ENCODE data around the gene PLCL1. TPM values are rescaled to one million over a fixed set of nuclear protein-coding genes. Genes with fewer than 3 reads are reported as not detected.

Gene PLCL1
- total and polyA plus RNA-seq, 2 donors from 2014 or later: 13.6 to 14.7 TPM

GRCh38 chr2:197784956-197785941 lies 19.1 kb upstream of the PLCL1 start, which contains the start of gene BOLL:
Gene BOLL, minus strand, starts transcription at chr2:197785319. Its CDS starts 3,469 bp downstream, at chr2:197781850.
- no peak within 1 kb of the TSS for H3K27ac ChIP-seq (ENCODE audit: low read depth in 2 of 2, low read length in 2 of 2)
- FAIRE-seq (no peak), DNase-seq (peak in 2 of 5 donors; percentile 38 to 68)
- H3K27me3 ChIP-seq (ENCODE audit: control insufficient read depth, insufficient read depth, low read length): no peaks in the 10 kb centered on the region
- H3K9me3 ChIP-seq (ENCODE audit: control insufficient read depth in 2 of 3, insufficient read depth in 1 of 3, low read length in 3 of 3): no peaks in the 10 kb centered on the region
- H3K36me3 ChIP-seq (ENCODE audit: control insufficient read depth in 2 of 3, insufficient read depth in 3 of 3, low read length in 3 of 3): no peaks in the 10 kb centered on the region
- peak within 1 kb of the TSS in 1 of 3 donors; percentile 64 for H3K4me3 ChIP-seq (ENCODE audit: low read length in 3 of 3)
- no peak for TF ChIP-seq CTCF (IDR thresholded peaks at IDR 0.05; ENCODE audit: borderline replicate concordance, extremely low read depth, insufficient read depth)
- intact Hi-C loops (cut with DNase I): no loop called here
- peaks cover 0 to 4% (median 0%) of the 10 kb centered on the region in 3 donors for H3K4me1 ChIP-seq (ENCODE audit: control insufficient read depth in 2 of 3, insufficient read depth in 2 of 3, low read depth in 1 of 3, low read length in 3 of 3)
- no peak within 1 kb of the TSS for H3K9ac ChIP-seq (ENCODE audit: low read length in 3 of 3)

- Histone ChIP-seq H3K9me3 (ENCODE audit: control insufficient read depth in 2 of 3, insufficient read depth in 1 of 3, low read length in 3 of 3) (no peaks in the 10 kb centered on the region), H3K36me3 (ENCODE audit: control insufficient read depth in 2 of 3, insufficient read depth in 3 of 3, low read length in 3 of 3) (no peaks in the 10 kb centered on the region), H3K27ac (ENCODE audit: low read depth in 2 of 2, low read length in 2 of 2) (no peak overlapping the region), H3K27me3 (ENCODE audit: control insufficient read depth, insufficient read depth, low read length) (no peaks in the 10 kb centered on the region), H3K9ac (ENCODE audit: low read length in 3 of 3) (no peak overlapping the region), H3K4me1 (ENCODE audit: control insufficient read depth in 2 of 3, insufficient read depth in 2 of 3, low read depth in 1 of 3, low read length in 3 of 3) (peaks cover 0 to 4% (median 0%) of the 10 kb centered on the region in 3 donors), H3K4me3 (ENCODE audit: low read length in 3 of 3) (peak overlapping the region in 2 of 3 donors; percentile 42 to 64)
- DNase-seq: peak; percentile 49 to 82 (median 65)
- no peak for FAIRE-seq
- peak; percentile 48 for TF ChIP-seq CTCF (IDR thresholded peaks at IDR 0.05; ENCODE audit: borderline replicate concordance, extremely low read depth, insufficient read depth)
- intact Hi-C loops (cut with DNase I): no loop called here
Observed at GRCh38 chr2:197786010-197786877, 18.1 kb upstream of the PLCL1 start.

GRCh38 chr2:197793456-197793855 lies 10.9 kb upstream of the PLCL1 start:
- Histone ChIP-seq H3K4me1 (ENCODE audit: control insufficient read depth in 2 of 3, insufficient read depth in 2 of 3, low read depth in 1 of 3, low read length in 3 of 3) (no peaks in the 10 kb centered on the region), H3K9me3 (ENCODE audit: control insufficient read depth in 2 of 3, insufficient read depth in 1 of 3, low read length in 3 of 3) (no peaks in the 10 kb centered on the region), H3K4me3 (ENCODE audit: low read length in 3 of 3) (no peak overlapping the region), H3K9ac (ENCODE audit: low read length in 3 of 3) (no peak overlapping the region), H3K27ac (ENCODE audit: low read depth in 2 of 2, low read length in 2 of 2) (no peak overlapping the region), H3K36me3 (ENCODE audit: control insufficient read depth in 2 of 3, insufficient read depth in 3 of 3, low read length in 3 of 3) (no peaks in the 10 kb centered on the region), H3K27me3 (ENCODE audit: control insufficient read depth, insufficient read depth, low read length) (no peaks in the 10 kb centered on the region)
- DNase-seq (no peak), FAIRE-seq (no peak)
- intact Hi-C loops (cut with DNase I): loop anchor here (10.0 kb wide), 1 partner anchor 501 kb away; no protein-coding TSS in a partner anchor
- no peak for TF ChIP-seq CTCF (IDR thresholded peaks at IDR 0.05; ENCODE audit: borderline replicate concordance, extremely low read depth, insufficient read depth)

Data from kidney (tissue), 14 donors.